ENCODE measurements around the gene CAV2. TPM values are rescaled to one million over a fixed set of nuclear protein-coding genes. Genes with fewer than 3 reads are reported as not detected.

Gene CAV2
- polyA plus RNA-seq, 1 donor, result 50.1 TPM

- H3K4me3 ChIP-seq (ENCODE audit: low read length), result no peak overlapping the region
- no peak overlapping the region for H3K27ac ChIP-seq (ENCODE audit: low read length)
- no peak for DNase-seq
- no peaks in the 10 kb centered on the region for H3K9me3 ChIP-seq (ENCODE audit: control insufficient read depth, low read depth, low read length)
- WGBS (ENCODE audit: insufficient coverage, low lambda C conversion rate), result 75% methylated on average over 3 of the region's 6 CpGs
- H3K36me3 ChIP-seq (ENCODE audit: control insufficient read depth, insufficient read depth, low read length), result no peaks in the 10 kb centered on the region
- H3K27me3 ChIP-seq (ENCODE audit: control insufficient read depth, insufficient read depth, low read length), result no peaks in the 10 kb centered on the region
- no peaks in the 10 kb centered on the region for H3K4me1 ChIP-seq (ENCODE audit: control insufficient read depth, insufficient read depth, low read length)
Observed at GRCh38 chr7:116545411-116545993, 46.0 kb downstream of the CAV2 start.

DNA sequence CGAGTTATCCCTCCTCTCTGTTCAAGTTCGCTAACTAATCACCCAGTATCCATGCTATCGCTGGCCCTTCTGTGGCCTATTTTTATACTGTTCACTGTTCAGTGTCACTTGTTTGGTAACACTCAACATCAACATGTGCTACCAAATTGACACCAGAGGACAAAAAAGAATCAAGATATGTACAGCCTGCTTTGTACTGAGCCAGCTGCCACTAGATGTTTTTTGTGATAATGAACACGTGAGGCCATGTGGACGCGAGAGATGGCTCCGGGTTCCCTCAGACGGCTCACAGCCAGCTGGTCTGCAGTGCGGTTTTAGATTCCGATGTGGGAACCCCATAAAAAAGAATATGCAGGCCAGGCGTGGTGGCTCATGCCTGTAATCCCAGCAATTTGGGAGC is 46.5 kb downstream of the CAV2 start:
- H3K27ac ChIP-seq (ENCODE audit: low read length), result no peak overlapping the region
- H3K4me1 ChIP-seq (ENCODE audit: control insufficient read depth, insufficient read depth, low read length), result no peaks in the 10 kb centered on the region
- no peaks in the 10 kb centered on the region for H3K36me3 ChIP-seq (ENCODE audit: control insufficient read depth, insufficient read depth, low read length)
- H3K4me3 ChIP-seq (ENCODE audit: low read length), result no peak overlapping the region
- WGBS (ENCODE audit: insufficient coverage, low lambda C conversion rate), result 85% methylated on average over 7 of the region's 11 CpGs
- H3K27me3 ChIP-seq (ENCODE audit: control insufficient read depth, insufficient read depth, low read length), result no peaks in the 10 kb centered on the region
- H3K9me3 ChIP-seq (ENCODE audit: control insufficient read depth, low read depth, low read length), result no peaks in the 10 kb centered on the region
- DNase-seq, result no peak

GRCh38 chr7:116546916-116547315 is 47.4 kb downstream of the CAV2 start:
- H3K9me3 ChIP-seq (ENCODE audit: control insufficient read depth, low read depth, low read length), result no peaks in the 10 kb centered on the region
- no peak overlapping the region for H3K27ac ChIP-seq (ENCODE audit: low read length)

DNA sequence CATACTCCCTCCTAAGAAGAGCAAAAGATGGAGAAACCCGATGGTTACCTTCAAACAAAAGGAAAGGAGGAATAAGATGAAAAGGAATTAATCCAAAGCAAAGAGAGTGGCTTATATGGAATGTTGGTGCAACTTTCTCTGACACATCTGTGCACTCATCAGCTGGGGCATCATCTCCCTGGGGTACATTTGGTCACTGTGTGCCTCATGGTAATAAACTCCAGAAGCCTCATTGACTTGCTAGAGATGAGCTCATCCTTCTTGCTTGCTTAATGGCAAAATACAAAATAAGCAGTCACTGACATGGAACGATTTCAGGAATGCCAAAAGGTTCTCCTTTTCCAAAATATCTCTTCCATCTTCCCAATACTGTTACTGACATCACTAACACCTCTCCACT is 47.8 kb downstream of the CAV2 start:
- H3K27me3 ChIP-seq (ENCODE audit: control insufficient read depth, insufficient read depth, low read length), result no peaks in the 10 kb centered on the region
- WGBS (ENCODE audit: insufficient coverage, low lambda C conversion rate), result 100% methylated on average over 1 of the region's 2 CpGs
- no peaks in the 10 kb centered on the region for H3K4me1 ChIP-seq (ENCODE audit: control insufficient read depth, insufficient read depth, low read length)
- H3K27ac ChIP-seq (ENCODE audit: low read length), result no peak overlapping the region
- DNase-seq, result no peak
- H3K4me3 ChIP-seq (ENCODE audit: low read length), result no peak overlapping the region
- H3K9me3 ChIP-seq (ENCODE audit: control insufficient read depth, low read depth, low read length), result no peaks in the 10 kb centered on the region
- H3K36me3 ChIP-seq (ENCODE audit: control insufficient read depth, insufficient read depth, low read length), result no peaks in the 10 kb centered on the region

More at GRCh38 chr7:116546916-116547315, 47.4 kb downstream of the CAV2 start:
- no peaks in the 10 kb centered on the region for H3K4me1 ChIP-seq (ENCODE audit: control insufficient read depth, insufficient read depth, low read length)
- no peak for DNase-seq
- 100% methylated on average over 1 of the region's 1 CpG for whole genome bisulfite sequencing (ENCODE audit: insufficient coverage, low lambda C conversion rate)
- H3K27me3 ChIP-seq (ENCODE audit: control insufficient read depth, insufficient read depth, low read length), result no peaks in the 10 kb centered on the region
- no peaks in the 10 kb centered on the region for H3K36me3 ChIP-seq (ENCODE audit: control insufficient read depth, insufficient read depth, low read length)
- no peak overlapping the region for H3K4me3 ChIP-seq (ENCODE audit: low read length)

GRCh38 chr7:116548506-116548905 is 49.0 kb downstream of the CAV2 start:
- no CpG with 5 or more reads among the region's 3 CpGs for WGBS (ENCODE audit: insufficient coverage, low lambda C conversion rate)
- no peaks in the 10 kb centered on the region for H3K27me3 ChIP-seq (ENCODE audit: control insufficient read depth, insufficient read depth, low read length)
- H3K9me3 ChIP-seq (ENCODE audit: control insufficient read depth, low read depth, low read length), result no peaks in the 10 kb centered on the region
- H3K4me1 ChIP-seq (ENCODE audit: control insufficient read depth, insufficient read depth, low read length), result no peaks in the 10 kb centered on the region
- no peak overlapping the region for H3K27ac ChIP-seq (ENCODE audit: low read length)
- DNase-seq, result no peak
- no peak overlapping the region for H3K4me3 ChIP-seq (ENCODE audit: low read length)
- H3K36me3 ChIP-seq (ENCODE audit: control insufficient read depth, insufficient read depth, low read length), result no peaks in the 10 kb centered on the region

DNA sequence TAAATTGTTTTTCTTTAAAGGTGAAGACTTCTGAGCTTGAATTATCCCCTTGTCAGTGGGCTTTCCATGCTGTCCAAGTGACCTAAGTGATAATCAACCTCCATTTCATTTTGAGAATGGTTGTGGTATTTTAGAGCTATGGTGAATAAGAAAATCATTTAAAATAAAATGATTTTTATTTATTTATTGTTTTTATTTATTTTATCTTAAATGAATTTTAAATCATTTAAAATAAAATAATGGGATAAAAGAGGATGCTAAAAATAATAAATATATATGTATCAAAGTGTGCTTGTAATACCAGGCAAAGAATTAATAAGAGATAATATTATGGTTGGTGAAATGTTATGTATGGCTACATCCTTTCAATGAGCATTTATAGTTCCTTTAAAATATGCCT is 49.8 kb downstream of the CAV2 start:
- Histone ChIP-seq H3K27ac (ENCODE audit: low read length) (no peak overlapping the region), H3K9me3 (ENCODE audit: control insufficient read depth, low read depth, low read length) (no peaks in the 10 kb centered on the region), H3K4me1 (ENCODE audit: control insufficient read depth, insufficient read depth, low read length) (no peaks in the 10 kb centered on the region)

GRCh38 chr7:116551692-116552091 is 52.2 kb downstream of the CAV2 start:
- H3K9me3 ChIP-seq (ENCODE audit: control insufficient read depth, low read depth, low read length), result no peaks in the 10 kb centered on the region
- no peak for DNase-seq
- no peaks in the 10 kb centered on the region for H3K27me3 ChIP-seq (ENCODE audit: control insufficient read depth, insufficient read depth, low read length)
- no peak overlapping the region for H3K27ac ChIP-seq (ENCODE audit: low read length)
- no peaks in the 10 kb centered on the region for H3K36me3 ChIP-seq (ENCODE audit: control insufficient read depth, insufficient read depth, low read length)
- no peak overlapping the region for H3K4me3 ChIP-seq (ENCODE audit: low read length)
- no CpG with 5 or more reads among the region's 5 CpGs for WGBS (ENCODE audit: insufficient coverage, low lambda C conversion rate)
- no peaks in the 10 kb centered on the region for H3K4me1 ChIP-seq (ENCODE audit: control insufficient read depth, insufficient read depth, low read length)

More for the DNA sequence above, 49.8 kb downstream of the CAV2 start:
- H3K4me3 ChIP-seq (ENCODE audit: low read length), result no peak overlapping the region
- H3K36me3 ChIP-seq (ENCODE audit: control insufficient read depth, insufficient read depth, low read length), result no peaks in the 10 kb centered on the region
- H3K27me3 ChIP-seq (ENCODE audit: control insufficient read depth, insufficient read depth, low read length), result no peaks in the 10 kb centered on the region
- no peak for DNase-seq

DNA sequence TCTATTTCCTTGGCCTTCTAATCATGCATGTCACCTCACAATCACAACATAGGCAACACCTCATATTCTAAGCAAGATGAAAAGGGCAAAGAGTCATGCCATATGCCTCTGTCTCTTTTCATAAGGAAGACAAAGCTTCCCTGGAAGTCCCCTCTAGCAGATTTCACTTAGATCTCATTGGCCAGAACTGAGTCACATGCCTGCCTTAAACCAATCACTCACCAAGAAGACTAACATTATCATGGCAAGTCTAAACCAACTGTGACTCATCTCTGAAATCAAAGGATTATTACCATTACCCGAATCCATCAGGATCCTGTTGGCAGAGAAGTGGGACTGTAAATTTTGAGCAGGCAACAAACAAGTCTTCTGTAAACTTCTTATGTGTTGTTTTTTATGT is 53.1 kb downstream of the CAV2 start:
- no peak for DNase-seq
- H3K4me3 ChIP-seq (ENCODE audit: low read length), result no peak overlapping the region
- no peak overlapping the region for H3K27ac ChIP-seq (ENCODE audit: low read length)
- H3K9me3 ChIP-seq (ENCODE audit: control insufficient read depth, low read depth, low read length), result no peaks in the 10 kb centered on the region
- no peaks in the 10 kb centered on the region for H3K4me1 ChIP-seq (ENCODE audit: control insufficient read depth, insufficient read depth, low read length)
- H3K36me3 ChIP-seq (ENCODE audit: control insufficient read depth, insufficient read depth, low read length), result no peaks in the 10 kb centered on the region
- H3K27me3 ChIP-seq (ENCODE audit: control insufficient read depth, insufficient read depth, low read length), result no peaks in the 10 kb centered on the region
- WGBS (ENCODE audit: insufficient coverage, low lambda C conversion rate), result no CpG with 5 or more reads among the region's 1 CpG

DNA sequence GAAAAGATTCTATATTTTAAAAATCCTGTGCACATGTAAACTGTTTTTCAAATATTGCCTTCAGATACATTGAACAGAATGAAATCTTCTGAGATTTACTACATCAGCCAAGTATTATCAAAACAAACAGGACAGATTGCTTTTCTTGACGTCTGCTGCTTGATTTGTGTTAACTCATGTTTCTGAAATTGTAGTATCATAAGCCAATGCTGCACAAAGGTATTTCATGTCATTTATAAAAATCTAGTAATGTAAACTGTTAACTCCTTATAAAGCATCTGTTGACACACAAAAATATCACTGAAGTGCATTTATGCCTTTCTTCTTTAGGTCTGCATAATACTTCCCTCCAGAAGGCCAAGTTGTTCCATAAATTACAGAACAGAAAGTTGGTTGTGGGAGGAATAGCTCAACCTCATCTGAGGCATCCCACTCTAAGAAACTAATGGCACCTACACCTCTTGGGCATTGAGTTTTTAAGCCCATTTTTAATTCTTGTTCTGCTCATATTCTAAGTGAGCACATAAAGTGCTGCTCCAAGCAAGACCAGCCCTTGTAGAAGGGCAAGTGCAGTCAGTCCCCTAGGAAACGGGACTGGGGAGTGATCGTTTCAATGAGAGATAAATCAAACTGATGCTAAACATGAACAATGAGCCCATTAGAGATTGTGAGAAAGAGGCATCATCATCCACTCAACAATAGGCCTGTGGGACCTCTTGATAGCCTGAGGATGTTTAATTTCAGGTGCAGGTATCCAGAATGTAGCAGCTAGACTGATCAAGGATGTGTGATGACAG is 53.8 kb downstream of the CAV2 start:
- DNase-seq, result no peak
- 80% methylated on average over 1 of the region's 3 CpGs for WGBS (ENCODE audit: insufficient coverage, low lambda C conversion rate)
- H3K9me3 ChIP-seq (ENCODE audit: control insufficient read depth, low read depth, low read length), result no peaks in the 10 kb centered on the region
- no peak overlapping the region for H3K4me3 ChIP-seq (ENCODE audit: low read length)
- no peaks in the 10 kb centered on the region for H3K36me3 ChIP-seq (ENCODE audit: control insufficient read depth, insufficient read depth, low read length)
- no peaks in the 10 kb centered on the region for H3K4me1 ChIP-seq (ENCODE audit: control insufficient read depth, insufficient read depth, low read length)
- H3K27ac ChIP-seq (ENCODE audit: low read length), result no peak overlapping the region
- H3K27me3 ChIP-seq (ENCODE audit: control insufficient read depth, insufficient read depth, low read length), result no peaks in the 10 kb centered on the region

DNA sequence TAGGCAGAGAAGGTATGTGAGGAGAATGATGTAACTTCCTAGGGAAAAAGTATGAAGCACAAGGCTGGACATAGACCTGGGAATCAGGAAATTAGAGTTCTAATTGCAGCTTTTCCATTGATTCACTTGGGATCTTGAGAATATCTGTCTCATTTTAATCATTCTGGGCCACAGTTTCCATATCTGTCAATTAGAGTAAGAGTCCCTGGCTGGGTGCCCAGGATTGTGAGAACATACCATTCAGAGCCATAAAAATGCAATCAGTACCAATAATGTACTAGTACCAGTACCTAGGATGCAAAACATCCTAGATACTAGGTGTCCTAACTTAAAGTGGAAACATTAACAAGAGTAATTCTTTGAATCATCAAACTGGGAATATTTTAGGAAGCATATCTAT is 54.9 kb downstream of the CAV2 start:
- no peaks in the 10 kb centered on the region for H3K9me3 ChIP-seq (ENCODE audit: control insufficient read depth, low read depth, low read length)
- DNase-seq, result no peak
- H3K27me3 ChIP-seq (ENCODE audit: control insufficient read depth, insufficient read depth, low read length), result no peaks in the 10 kb centered on the region
- no peaks in the 10 kb centered on the region for H3K4me1 ChIP-seq (ENCODE audit: control insufficient read depth, insufficient read depth, low read length)
- no peak overlapping the region for H3K4me3 ChIP-seq (ENCODE audit: low read length)
- no peaks in the 10 kb centered on the region for H3K36me3 ChIP-seq (ENCODE audit: control insufficient read depth, insufficient read depth, low read length)
- H3K27ac ChIP-seq (ENCODE audit: low read length), result no peak overlapping the region

DNA sequence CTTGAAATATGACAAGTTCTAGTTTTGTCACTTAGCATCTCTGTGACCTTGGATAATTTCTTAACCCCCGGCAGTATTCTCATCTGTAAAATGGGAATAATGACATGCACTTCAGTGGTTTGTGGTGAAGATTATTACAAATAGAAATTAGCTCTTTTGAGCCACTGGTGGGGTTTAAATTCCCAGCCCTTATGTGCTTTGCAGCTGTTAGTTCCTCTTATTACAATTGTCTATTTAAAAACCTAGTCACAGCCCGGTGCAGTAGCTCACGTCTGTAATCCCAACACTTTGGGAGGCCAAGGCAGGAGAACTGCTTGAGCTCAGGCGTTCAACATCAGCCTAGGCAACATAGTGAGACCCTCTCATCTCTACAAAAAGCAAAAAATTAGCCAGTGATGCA is 55.4 kb downstream of the CAV2 start:
- H3K27me3 ChIP-seq (ENCODE audit: control insufficient read depth, insufficient read depth, low read length), result no peaks in the 10 kb centered on the region
- H3K36me3 ChIP-seq (ENCODE audit: control insufficient read depth, insufficient read depth, low read length), result no peaks in the 10 kb centered on the region
- H3K4me3 ChIP-seq (ENCODE audit: low read length), result no peak overlapping the region
- no peaks in the 10 kb centered on the region for H3K9me3 ChIP-seq (ENCODE audit: control insufficient read depth, low read depth, low read length)
- WGBS (ENCODE audit: insufficient coverage, low lambda C conversion rate), result 100% methylated on average over 1 of the region's 4 CpGs
- no peaks in the 10 kb centered on the region for H3K4me1 ChIP-seq (ENCODE audit: control insufficient read depth, insufficient read depth, low read length)
- H3K27ac ChIP-seq (ENCODE audit: low read length), result no peak overlapping the region
- DNase-seq, result no peak

Data from large intestine (tissue), 3 donors.